Pancreas (tissue), 10 donors: ENCODE measurements around the gene GOT1. TPM values are rescaled to one million over a fixed set of nuclear protein-coding genes. Genes with fewer than 3 reads are reported as not detected.

Source experiments
- ATAC-seq, 4 donors: fragments of 200-7000 bp; cut with Tn5 transposase; one replicate each; pipeline versions ENCODE4 v1.8.0 to v1.9.1; 2020; ENCODE audit warnings: mild to moderate bottlenecking in 4 of 4, moderate library complexity in 4 of 4
- DNase-seq, 6 donors: peaks; one replicate each; pipeline ENCODE4 v3.0.0-alpha.2; 2020
- FAIRE-seq: peaks from 2 replicates; lab custom pipeline; 2012; peaks lifted over from hg19 to GRCh38; lab: Jason Lieb, UNC
- H3K27ac ChIP-seq, 4 donors: fragments of 200-600 bp; sonication (generic); 1 replicate in 3 of 4; 2 replicates in 1 of 4; pipeline versions ENCODE4 v1.5.0 to v1.8.0; 2020
- H3K27me3 ChIP-seq, 4 donors: fragments of 200-600 bp; one replicate each; pipeline ENCODE4 v1.8.0; 2021
- H3K36me3 ChIP-seq, 3 donors: fragments of 200-600 bp; sonication (generic) in 1 of 3; one replicate each; pipeline versions ENCODE4 v1.5.0 to v1.8.0; 2020 to 2021
- H3K4me1 ChIP-seq, 3 donors: fragments of 200-600 bp; one replicate each; pipeline ENCODE4 v1.8.0; 2021
- H3K4me3 ChIP-seq, 4 donors: fragments of 200-600 bp; sonication (generic) in 2 of 4; one replicate each; pipeline versions ENCODE4 v1.5.0 to v1.8.0; 2020 to 2021
- H3K9me3 ChIP-seq, 4 donors: fragments of 200-600 bp; one replicate each; pipeline ENCODE4 v1.8.0; 2021
- CTCF ChIP-seq, 4 donors: fragments of 200-600 bp; sonication (generic) in 3 of 4; IDR thresholded peaks; one replicate each; pipeline versions ENCODE4 v1.5.0 to v1.8.0; 2021; ENCODE audit warnings: antibody characterized with exemption in 4 of 4
- WGBS, 2 donors: extraction: QIAGEN DNeasy Blood & Tissue Kit; methylation state at CpG; one replicate each; pipeline ENCODE4 v1.1.7; 2013; 5-methylcytosine and 5-hydroxymethylcytosine counted together
- intact Hi-C, 3 donors: fragments of 100-400 bp; cut with DNase I; formaldehyde crosslinking; loops; one replicate each; pipeline versions ENCODE4 v1.11.1 to v1.14.2; 2022
- polyA plus RNA-seq, 2 donors: library from polyadenylated mRNA; stranded (reverse); fragments of 200-250 nt; gene quantifications; one replicate each; pipeline ENCODE4 v1.2.3, GENCODE V29; 2013
- total RNA-seq, 6 donors: library from RNA; stranded (reverse); fragmentation: NEBNext Ultra II Directional in 4 of 6; extraction: Animal tissue kit (Norgen Biotek cat#: 25700) in 4 of 6; gene quantifications; one replicate each; pipeline versions ENCODE4 v1.2.1 to v1.2.4, GENCODE V29; 2021 to 2023
- donor health status: healthy with polysubstance abuse.
- donor health status: DM: no; HTN: no; CAD: no; lungs with moderate emphysema.
- donor health status: DM: no; HTN: no; CAD: no.
- donor health status: control.
- donor health status: control.
- donor health status: Bipolar disorder and iron deficiency.
- donor health status: DM: yes; HTN: yes; CAD: no.
- donor health status: DM: no; HTN: no; CAD: no.
- donor health status: DM: no; HTN: no; CAD: no.
- donor health status: DM: yes; HTN: yes; CAD: no.

Gene GOT1
- total and polyA plus RNA-seq, 8 donors, result 8.0 to 34.0 (median 14.1) TPM

DNA sequence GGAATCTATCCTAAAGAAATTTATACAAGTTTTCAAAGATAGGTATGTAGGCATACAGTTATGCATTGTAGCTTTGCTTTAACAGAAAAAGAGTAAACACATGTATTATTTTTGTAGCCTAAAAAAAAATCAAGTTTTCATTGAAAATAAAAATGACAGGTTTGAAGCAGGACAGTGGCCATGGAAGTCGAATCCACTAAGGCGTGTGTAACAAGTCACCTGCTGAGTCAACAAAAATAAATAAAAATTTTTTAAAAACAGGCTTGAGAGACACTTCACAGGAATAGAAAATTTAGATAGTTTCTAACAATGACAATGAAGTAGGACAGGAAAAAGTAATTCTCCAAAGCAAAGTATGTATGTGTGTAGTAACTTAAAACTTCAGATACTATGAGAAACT, 8.5 kb upstream of the GOT1 start:
- TF ChIP-seq CTCF (IDR thresholded peaks at IDR 0.05), result no peak
- Histone ChIP-seq H3K36me3 (no peaks in the 10 kb centered on the region), H3K27ac (no peak overlapping the region), H3K4me1 (peaks cover 0 to under 1% (median 0%) of the 10 kb centered on the region in 3 donors), H3K4me3 (no peak overlapping the region), H3K9me3 (peaks cover 0 to 4% (median 0%) of the 10 kb centered on the region in 4 donors), H3K27me3 (no peaks in the 10 kb centered on the region)
- ATAC-seq, result no peak
- intact Hi-C loops, result no loop called here
- no peak for FAIRE-seq
- 85 to 95% methylated on average over 2 of the region's 2 CpGs for WGBS, 2 donors
- DNase-seq, result no peak

DNA sequence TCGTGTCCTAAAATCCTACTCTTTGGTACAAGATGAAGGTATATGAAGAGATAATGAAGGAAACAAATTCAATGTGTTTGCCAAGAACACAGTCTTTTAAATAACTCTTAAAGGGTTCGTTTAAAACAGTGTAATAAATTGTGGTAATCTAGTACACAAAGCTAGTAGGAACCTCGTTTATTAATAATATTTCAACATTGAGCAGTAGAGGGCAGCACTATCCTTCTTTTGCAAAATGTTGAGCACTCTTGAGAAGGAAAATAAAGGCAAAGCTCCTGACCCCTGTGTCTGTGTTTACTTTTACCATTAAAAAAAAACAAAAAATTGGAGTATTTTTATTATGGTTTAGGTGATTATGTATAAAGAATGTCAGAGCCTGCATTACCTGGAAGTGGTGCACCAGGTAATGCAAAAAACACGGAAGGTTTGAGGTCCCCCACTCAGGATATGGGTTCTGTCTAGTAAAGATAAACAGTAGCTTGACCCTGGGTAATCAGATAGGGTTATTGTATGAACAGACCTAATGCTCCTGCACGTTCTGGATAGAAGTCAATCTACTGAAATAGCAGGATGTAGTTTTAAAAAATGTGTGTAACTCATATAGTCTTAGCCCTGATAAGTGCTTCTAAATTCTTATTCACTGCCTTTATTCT, 5.7 kb upstream of the GOT1 start:
- FAIRE-seq (peak; percentile 95), ATAC-seq (peak in 3 of 4 donors; percentile 66 to 69 (median 69)), DNase-seq (no peak)
- H3K27ac ChIP-seq, result no peak overlapping the region
- intact Hi-C loops, result no loop called here
- peak in 3 of 4 donors; percentile 24 to 42 (median 39) for TF ChIP-seq CTCF (IDR thresholded peaks at IDR 0.05)
- no peaks in the 10 kb centered on the region for H3K27me3 ChIP-seq
- H3K9me3 ChIP-seq, result peaks cover 0 to 4% (median 0%) of the 10 kb centered on the region in 4 donors
- WGBS, 2 donors, result 29 to 33% methylated on average over 5 of the region's 5 CpGs
- peaks cover 0 to 10% (median 6%) of the 10 kb centered on the region in 3 donors for H3K4me1 ChIP-seq
- no peaks in the 10 kb centered on the region for H3K36me3 ChIP-seq
- H3K4me3 ChIP-seq, result no peak overlapping the region

GRCh38 chr10:99433378-99434020, 3.1 kb upstream of the GOT1 start:
- Histone ChIP-seq H3K36me3 (no peaks in the 10 kb centered on the region), H3K4me1 (peaks cover 0 to 16% (median 10%) of the 10 kb centered on the region in 3 donors), H3K9me3 (no peaks in the 10 kb centered on the region), H3K4me3 (no peak overlapping the region), H3K27ac (no peak overlapping the region), H3K27me3 (no peaks in the 10 kb centered on the region)
- intact Hi-C loops, result no loop called here
- no peak for DNase-seq
- 0 to 4% methylated on average over 1 of the region's 1 CpG for WGBS, 2 donors
- TF ChIP-seq CTCF (IDR thresholded peaks at IDR 0.05), result no peak
- ATAC-seq, result no peak
- FAIRE-seq, result no peak

GRCh38 chr10:99432881-99433280, 2.5 kb upstream of the GOT1 start:
- DNase-seq, result no peak
- peaks cover 3 to 16% (median 10%) of the 10 kb centered on the region in 3 donors for H3K4me1 ChIP-seq
- no peak for FAIRE-seq
- no peak for ATAC-seq
- 43% methylated on average over 6 of the region's 6 CpGs for WGBS, 2 donors
- TF ChIP-seq CTCF (IDR thresholded peaks at IDR 0.05), result no peak
- intact Hi-C loops, result no loop called here
- H3K9me3 ChIP-seq, result no peaks in the 10 kb centered on the region
- H3K36me3 ChIP-seq, result no peaks in the 10 kb centered on the region
- H3K27ac ChIP-seq, result no peak overlapping the region
- no peak overlapping the region for H3K4me3 ChIP-seq
- no peaks in the 10 kb centered on the region for H3K27me3 ChIP-seq

DNA sequence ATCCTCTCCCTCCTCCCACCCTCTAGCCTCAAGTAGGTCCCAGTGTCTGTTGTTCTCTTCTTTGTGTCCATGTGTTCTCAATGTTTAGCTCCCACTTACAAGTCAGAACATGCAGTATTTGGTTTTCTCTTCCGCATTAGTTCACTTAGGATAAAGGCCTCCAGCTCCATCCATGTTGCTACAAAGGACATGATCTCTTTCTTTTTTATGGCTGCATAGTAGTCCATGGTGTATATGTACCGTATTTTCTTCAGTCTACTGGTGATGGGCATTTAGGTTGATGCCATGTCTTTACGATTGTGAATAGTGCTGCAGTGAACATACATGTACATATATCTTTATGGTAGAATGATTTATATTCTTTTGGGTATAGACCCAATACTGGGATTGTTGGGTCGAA, 1.6 kb upstream of the GOT1 start:
- H3K9me3 ChIP-seq, result no peaks in the 10 kb centered on the region
- no peak for TF ChIP-seq CTCF (IDR thresholded peaks at IDR 0.05)
- intact Hi-C loops, result no loop called here
- H3K4me3 ChIP-seq, result peak overlapping the region in 2 of 4 donors; percentile 67 to 88
- H3K27ac ChIP-seq, result no peak overlapping the region
- 93 to 99% methylated on average over 4 of the region's 4 CpGs for WGBS, 2 donors
- H3K27me3 ChIP-seq, result no peaks in the 10 kb centered on the region
- ATAC-seq, result no peak
- no peak for DNase-seq
- no peak for FAIRE-seq
- no peaks in the 10 kb centered on the region for H3K36me3 ChIP-seq
- peaks cover 10 to 16% (median 10%) of the 10 kb centered on the region in 3 donors for H3K4me1 ChIP-seq
